ENCODE measurements around the gene RAP1GAP2.

The RAP1GAP2 gene

GRCh38 chr17:2905696-2906501 lies 109.7 kb downstream of the RAP1GAP2 start:
- DNase-seq (ENCODE audit: insufficient read length, low spot score) = no peak

DNA sequence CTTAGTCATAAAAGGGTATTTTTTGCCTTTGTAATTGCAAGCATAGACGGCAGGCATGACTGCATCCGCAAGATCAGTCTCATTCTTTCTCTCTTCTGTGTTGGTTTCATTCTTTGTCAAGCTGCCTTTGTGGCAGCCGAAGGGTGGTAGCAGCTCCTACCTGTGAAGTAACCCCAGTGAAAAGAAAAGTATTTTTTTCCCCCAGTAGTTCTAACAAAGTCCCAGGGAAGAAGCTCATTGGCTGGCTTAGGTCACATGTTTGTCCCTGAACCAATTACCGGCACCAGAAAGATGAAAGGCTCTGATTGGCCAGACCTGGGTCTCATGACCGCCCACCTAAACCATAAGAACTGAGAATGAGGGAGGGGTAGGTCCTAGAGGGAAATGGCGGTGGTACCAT lies 110.7 kb downstream of the RAP1GAP2 start:
- no peak for FAIRE-seq
- no peak for DNase-seq (ENCODE audit: insufficient read length, low spot score)

More at GRCh38 chr17:2905696-2906501, 109.7 kb downstream of the RAP1GAP2 start:
- no peak for FAIRE-seq

GRCh38 chr17:2909175-2909845 lies 113.1 kb downstream of the RAP1GAP2 start:
- DNase-seq (ENCODE audit: insufficient read length, low spot score) (no peak), FAIRE-seq (no peak)

- DNase-seq (ENCODE audit: insufficient read length, low spot score) (no peak), FAIRE-seq (no peak)
These were observed 113.6 kb downstream of the RAP1GAP2 start for GRCh38 chr17:2909846-2910234.

GRCh38 chr17:2911035-2911754 lies 115.0 kb downstream of the RAP1GAP2 start:
- FAIRE-seq = no peak

GRCh38 chr17:2911755-2912111 lies 115.5 kb downstream of the RAP1GAP2 start:
- FAIRE-seq (no peak), DNase-seq (ENCODE audit: insufficient read length, low spot score) (no peak)

More at GRCh38 chr17:2911035-2911754, 115.0 kb downstream of the RAP1GAP2 start:
- DNase-seq (ENCODE audit: insufficient read length, low spot score) = no peak

DNA sequence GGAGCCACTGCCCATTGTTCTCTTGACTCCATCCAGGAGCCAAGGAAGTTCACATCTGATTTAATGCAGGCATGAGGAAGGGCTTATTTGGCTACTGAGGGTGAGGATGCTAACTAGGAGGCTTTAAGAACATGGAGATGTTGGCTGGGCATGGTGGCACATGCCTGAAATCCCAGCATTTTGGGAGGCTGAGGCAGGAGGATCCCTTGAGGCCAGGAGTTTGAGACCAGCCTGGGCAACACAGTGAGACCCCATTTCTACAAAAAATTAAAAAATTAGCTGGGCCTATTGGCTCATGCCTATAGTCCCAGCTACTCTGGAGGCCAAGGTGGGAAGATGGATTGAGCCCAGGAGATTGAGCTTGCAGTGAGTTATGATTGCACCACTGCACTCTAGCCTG lies 116.5 kb downstream of the RAP1GAP2 start:
- FAIRE-seq = no peak
- DNase-seq (ENCODE audit: insufficient read length, low spot score) = no peak

DNA sequence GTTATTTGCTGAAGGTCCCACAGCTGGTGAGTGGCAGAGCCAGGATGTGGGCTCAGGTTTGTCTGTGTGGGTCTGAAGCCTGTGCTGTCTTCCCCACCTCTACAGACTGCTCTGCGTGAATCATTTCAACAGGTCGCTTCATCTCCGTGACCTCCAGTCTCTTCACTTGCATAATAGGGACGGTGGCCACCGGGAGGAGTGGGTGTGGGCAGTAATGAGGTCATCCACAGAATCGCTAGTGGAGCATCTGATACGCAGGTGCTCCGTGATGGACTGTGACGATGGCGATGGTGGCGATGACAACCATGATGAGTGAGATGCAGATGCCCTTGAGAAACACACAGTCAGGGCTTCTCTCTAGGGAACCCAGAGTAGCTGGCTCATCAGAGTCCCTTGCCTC lies 120.2 kb downstream of the RAP1GAP2 start:
- DNase-seq (ENCODE audit: insufficient read length, low spot score) (no peak), FAIRE-seq (no peak)

DNA sequence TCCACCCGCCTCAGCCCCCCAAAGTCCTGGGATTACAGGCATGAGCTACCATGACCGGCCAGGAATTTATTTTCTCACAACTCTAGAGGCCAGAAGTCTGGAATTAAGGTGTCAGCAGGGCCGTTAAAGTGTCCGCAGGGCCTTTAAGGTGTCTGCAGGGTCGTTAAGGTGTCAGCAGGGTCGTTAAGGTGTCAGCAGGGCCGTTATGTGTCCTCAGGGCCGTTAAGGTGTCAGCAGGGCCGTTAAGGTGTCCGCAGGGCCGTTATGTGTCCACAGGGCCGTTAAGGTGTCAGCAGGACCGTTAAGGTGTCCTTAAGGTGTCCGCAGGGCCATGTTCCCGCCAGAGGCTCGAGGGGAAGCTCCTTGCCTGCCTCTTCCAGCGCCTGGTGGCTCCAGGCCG lies 125.2 kb downstream of the RAP1GAP2 start:
- FAIRE-seq (no peak), DNase-seq (ENCODE audit: insufficient read length, low spot score) (no peak)

GRCh38 chr17:2924211-2924610 lies 128.0 kb downstream of the RAP1GAP2 start:
- FAIRE-seq (no peak), DNase-seq (ENCODE audit: insufficient read length, low spot score) (no peak)

- FAIRE-seq = no peak
These were observed 128.8 kb downstream of the RAP1GAP2 start for GRCh38 chr17:2925011-2925410.

DNA sequence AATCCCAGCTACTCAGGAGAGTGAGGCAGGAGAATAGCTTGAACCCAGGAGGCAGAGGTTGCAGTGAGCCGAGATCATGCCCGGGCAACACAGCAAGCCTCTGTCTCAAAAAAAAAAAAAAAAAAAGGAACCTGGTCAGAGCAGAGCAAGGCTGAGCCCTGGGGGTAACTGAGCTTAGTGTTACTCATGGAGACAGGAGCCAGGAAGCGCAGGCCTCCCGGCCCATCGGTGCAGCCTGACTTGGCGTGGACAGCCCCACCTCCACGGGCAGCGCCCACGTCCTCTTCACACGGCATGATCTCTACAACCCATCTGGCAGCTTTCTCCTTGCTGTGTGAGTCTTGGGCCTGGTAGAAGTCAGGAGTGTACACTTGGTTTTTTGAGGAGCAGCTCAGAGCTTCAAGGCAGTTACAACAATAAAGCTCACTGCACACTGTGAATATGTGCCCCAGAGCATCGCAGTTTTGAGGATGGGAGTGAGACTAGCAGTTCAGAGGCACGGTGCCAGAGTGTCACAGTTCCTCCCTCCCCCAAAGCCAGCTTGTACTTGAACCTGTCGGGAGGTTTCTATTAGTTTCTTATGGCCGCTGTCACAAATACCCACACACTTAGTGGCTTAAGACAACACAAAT lies 129.9 kb downstream of the RAP1GAP2 start:
- FAIRE-seq (no peak), DNase-seq (ENCODE audit: insufficient read length, low spot score) (no peak)

More at GRCh38 chr17:2925011-2925410, 128.8 kb downstream of the RAP1GAP2 start:
- DNase-seq (ENCODE audit: insufficient read length, low spot score) = no peak

DNA sequence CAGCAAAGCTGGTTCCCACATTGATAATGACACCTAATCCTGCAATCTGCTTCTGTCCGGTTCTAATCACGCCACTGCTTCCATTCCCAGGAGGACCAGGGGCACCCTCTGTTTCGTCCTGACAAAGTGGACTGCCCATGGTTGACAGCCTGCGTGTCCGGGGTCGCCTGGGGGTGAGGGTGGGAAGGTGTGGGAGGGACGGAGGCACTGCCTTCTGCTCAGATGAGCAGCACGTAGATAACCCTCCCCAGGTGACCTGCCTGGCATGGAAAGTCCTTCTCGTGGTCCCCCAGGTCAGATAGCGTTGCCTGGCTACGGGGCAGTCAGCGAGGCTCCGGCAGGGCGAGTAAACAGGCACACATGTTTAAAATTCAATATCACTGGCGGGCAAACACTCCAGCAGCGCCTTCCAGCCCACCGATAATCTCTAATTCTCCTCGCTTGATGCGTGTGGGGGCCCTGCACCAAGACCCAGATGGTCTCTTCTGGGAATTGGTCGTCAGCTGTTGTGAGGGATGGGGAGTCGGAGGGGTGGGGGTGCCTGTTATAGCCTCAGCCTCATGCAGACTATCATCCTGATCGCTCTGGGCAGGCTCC lies 132.2 kb downstream of the RAP1GAP2 start:
- no peak for FAIRE-seq
- no peak for DNase-seq (ENCODE audit: insufficient read length, low spot score)

GRCh38 chr17:2929881-2930533 lies 133.8 kb downstream of the RAP1GAP2 start:
- no peak for FAIRE-seq
- DNase-seq (ENCODE audit: insufficient read length, low spot score) = peak; percentile 32

- DNase-seq (ENCODE audit: insufficient read length, low spot score) (no peak), FAIRE-seq (no peak)
These were observed 135.6 kb downstream of the RAP1GAP2 start for GRCh38 chr17:2931876-2932275.

DNA sequence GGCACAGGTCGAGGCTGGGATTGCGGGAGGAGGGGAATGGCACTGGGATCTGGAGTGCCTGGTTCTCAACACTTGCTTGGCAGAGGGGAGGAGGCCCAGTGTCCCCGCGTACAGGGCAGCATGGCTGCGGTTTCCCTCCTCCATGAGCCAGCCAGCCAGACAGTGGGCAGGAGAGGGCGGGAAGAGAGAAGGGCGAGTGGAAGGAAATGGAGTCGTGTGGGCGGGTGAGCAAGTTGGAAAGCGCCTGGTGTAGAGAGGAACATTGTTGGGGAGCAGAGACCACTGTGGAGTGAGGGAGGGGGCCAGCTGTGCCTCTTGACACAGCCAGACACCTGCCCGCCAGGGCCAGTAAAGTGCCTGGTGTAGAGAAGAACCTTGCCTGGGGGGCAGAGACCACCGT lies 136.7 kb downstream of the RAP1GAP2 start:
- no peak for FAIRE-seq
- DNase-seq (ENCODE audit: insufficient read length, low spot score) = no peak

DNA sequence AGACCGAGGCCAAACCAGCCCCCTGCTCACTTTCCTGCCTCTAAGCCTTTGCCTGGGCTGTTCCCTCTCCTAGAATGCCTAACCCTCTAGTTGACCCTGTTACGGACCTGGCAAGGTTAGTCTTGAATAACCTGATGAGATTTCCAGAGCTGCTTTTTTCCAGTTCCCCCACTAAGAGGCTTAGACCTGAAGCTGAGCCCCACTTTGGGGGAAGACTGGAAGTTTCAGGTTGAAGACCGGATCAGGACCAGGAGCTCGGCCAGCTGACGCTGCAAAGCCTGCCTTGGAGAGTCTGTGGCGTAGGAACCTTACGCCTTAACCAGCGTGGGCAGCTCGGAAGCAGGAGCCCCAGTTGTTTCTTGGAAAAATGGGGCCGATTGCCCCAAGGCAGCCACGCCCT lies 137.4 kb downstream of the RAP1GAP2 start:
- no peak for DNase-seq (ENCODE audit: insufficient read length, low spot score)
- no peak for FAIRE-seq

DNA sequence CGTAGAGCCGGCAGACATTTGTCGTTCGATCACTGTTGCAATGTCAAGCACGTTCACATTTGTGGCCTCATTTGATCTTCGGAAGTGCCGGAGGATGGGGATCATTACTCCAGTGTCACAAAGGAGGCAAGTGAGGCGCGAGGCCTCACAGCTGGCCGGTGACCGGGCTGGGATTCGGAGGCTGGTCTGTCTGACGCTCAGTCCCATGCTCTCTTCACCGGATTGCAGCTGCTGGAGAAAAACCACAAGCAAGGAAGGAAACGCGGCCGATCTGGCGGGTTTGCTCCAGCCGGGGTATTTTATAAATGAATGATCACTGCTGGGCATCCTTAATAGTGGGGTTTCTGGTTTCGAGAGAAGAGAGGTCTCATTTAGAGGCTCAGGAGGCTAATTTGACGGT lies 139.4 kb downstream of the RAP1GAP2 start:
- DNase-seq (ENCODE audit: insufficient read length, low spot score) = no peak
- FAIRE-seq = no peak

DNA sequence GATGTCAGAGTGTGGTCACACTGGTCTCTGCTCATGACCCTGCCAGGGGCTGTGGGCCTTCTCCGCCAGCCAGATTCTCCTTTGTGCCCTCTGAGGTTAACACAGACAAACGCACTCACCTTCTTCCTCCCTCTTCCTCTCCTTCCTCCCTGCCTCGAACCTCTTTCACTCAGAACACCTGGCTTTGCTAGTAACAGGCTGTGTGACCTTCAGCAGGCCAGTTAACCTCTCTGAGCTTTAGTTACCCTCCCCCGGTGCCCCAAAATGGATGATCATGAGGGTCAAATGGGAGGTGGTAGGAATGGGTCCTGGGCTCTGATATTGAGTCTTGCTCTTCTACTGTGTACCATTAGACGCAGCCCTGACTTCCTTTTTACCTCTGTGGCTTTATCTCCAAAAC lies 140.1 kb downstream of the RAP1GAP2 start:
- DNase-seq (ENCODE audit: insufficient read length, low spot score) (no peak), FAIRE-seq (no peak)

DNA sequence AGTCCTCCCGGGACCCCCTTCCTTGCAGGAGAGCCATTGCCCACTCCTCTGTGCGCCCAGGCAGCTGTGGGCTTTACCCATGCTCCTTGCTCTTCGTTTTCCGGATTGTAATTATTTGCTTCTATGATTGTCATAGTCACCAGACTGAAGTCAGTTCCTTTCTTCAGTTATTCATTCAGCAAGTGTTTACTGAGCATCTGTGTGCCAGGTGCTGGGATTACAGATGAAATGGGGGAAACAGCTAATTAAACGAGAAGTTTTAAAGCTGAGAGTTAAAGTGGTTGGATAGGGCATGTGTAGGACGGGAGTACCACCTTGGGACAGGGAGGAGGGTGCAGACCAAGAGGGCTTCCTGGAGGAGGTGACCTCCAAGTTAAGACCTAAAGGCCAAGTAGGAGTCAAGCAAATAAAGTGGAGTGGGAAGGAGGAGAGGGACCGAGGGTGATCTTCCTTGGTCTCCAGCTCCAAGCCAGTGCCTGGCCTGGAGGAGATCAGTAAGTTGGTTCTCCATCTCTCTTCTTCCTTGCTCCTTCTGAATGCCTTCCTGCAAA lies 140.6 kb downstream of the RAP1GAP2 start:
- no peak for FAIRE-seq
- no peak for DNase-seq (ENCODE audit: insufficient read length, low spot score)

Data from GM19239 (cell line).